Limb (tissue), 2 donors: Measurements from ENCODE around the gene PHETA1.
"Not testable (repeated sequence)": the region's sequence is repeated elsewhere in the genome, so short reads cannot be mapped to it uniquely, and the experiment has no call there.

Experiments used
- DNase-seq, 2 donors: peaks; one replicate each; pipeline ENCODE4 v3.0.0-alpha.2; 2016; ENCODE audit errors: extremely low spot score in 2 of 2

PHETA1 gene

DNA sequence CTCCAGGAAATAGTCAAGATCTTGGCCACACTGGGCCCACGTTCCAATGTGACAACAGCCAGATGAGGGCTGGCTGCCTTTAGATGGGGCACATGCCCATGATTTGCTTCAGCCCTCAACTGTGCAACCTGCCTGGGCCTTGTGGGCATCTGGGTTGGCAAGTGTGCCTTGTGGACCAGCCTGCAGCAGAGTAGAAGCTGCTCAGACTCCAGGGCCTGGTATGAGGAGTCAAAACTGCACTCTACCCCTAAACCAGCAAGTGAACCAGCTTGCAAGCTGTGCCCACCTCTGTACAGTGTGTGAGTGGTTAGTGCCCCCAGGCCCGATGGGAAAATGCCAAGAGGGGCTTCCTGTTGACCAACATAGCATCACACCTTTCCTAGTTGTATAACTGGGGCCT is 17.9 kb downstream of the PHETA1 start:
- DNase-seq, result no peak

DNA sequence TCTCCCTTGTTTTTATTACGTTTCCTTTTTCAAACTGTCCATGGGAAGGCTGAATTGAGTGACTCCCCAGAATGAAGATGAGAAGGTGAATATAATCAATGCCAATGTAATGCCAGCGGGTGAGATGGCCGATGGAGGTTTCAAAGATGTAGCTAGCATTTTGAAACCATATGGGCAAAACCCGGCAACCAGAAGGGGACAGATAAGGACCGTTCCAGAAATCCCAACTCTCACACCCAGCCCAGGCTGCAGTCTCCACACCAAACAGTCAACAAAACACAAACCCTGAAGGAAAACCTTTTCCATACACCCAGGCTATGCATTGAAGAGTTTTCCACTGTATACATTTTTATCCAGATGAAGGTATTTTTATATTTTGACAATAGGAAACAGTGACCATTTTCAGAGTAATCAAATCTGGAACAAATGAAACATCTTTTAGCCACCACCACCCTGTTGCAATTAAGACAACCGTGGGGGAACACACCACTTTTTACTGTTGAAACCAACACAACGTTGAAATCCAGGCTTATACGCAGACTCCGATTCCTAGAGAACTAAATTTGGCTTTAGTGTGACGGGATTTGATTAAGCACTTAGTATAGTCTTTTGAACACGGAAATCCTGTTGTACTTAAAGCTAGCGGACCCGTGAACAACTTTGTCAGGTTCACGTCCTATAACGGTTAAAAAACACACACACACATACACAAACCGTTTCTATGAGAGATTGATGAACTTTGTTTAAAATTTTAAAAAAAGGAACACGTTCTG is 19.0 kb downstream of the PHETA1 start:
- DNase-seq, result no peak

DNA sequence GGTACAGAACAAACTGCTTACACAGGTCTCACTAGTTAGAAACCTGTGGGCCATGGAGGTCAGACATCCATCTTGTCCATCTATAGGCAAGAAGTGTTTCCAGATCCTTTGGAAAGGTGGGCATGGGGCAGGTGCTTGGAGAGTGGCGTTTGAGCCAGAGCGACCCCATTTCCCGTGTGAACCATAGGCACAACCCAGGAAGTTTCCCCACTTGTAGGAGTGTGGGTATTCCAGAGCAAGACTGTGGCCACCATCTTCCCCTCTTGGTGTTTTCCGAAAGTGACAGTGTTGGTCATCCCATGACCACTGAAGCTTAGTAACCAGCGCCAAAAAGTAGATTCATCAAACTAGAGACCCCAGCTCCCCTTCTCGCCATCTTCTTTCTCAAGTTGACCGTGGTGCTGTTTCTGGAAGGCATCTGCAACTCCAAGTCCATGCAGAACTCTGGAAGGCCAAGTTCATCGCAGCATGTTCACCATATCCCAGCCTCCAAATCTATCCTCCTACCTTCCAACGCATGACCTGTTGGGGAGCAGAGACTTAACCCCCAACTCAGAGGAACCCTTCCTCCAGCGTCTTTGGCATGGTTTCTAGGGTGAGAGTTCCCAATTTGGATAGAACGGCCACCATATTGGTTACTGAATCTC is 19.7 kb downstream of the PHETA1 start:
- no peak for DNase-seq

DNA sequence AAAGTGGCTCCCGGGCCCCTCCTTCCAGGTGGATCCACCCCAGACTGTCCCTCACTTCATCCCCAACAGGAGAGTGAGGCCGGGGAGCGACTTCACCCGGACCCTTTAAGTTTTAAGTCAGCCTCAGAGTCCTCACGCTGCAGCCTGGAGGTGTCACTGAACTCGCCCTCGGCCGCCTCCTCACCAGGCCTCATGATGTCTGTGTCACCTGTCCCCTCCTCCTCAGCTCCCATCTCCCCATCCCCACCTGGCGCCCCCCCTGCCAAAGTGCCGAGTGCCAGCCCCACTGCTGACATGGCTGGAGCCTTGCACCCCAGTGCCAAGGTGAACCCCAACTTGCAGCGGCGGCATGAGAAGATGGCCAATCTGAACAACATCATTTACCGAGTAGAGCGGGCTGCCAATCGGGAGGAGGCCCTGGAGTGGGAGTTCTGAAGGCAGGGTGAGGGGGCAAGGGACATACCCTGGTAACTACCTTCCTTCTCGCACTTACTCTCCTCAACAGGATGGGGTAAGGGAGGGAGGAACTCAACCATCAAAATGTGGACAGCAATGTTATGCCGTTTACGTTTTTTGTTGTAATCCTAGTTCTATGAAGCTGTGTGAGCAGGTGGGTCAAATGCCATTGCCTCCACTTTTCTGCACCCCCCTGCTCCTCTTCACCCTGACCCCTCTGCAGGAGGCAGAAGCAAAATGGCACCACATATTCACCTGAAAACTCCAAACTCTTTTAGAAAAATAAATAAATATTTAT is 20.8 kb downstream of the PHETA1 start:
- no peak for DNase-seq

DNA sequence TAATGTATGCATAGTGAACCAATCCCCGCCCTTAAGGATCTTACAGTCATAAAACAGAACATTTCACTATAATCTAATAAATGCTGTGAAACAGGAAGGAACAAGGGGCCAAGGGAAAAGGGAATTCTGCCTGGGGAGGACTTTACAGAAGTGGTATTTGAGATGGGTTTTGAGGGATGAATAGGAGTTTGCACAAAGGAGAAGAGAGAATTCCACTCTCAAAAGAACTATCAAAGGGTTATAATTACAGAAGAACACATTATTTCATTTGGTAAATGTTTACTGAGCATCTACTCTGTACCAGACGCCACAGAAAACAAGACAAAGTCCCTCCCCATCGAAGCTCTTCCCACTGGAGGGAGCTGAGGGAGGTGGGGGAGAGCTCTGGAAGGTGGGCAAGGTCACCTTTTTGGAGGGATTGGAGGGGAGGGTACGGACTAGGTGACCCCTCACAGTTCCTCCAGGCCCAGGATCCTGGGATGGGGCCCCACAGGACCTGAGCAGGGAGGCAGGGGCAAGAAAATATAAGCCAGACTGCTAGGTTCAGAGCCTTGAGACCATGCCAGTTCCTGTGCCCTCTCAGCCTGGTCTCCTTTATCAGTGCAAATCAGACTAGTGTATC is 24.5 kb downstream of the PHETA1 start:
- DNase-seq, result no peak

DNA sequence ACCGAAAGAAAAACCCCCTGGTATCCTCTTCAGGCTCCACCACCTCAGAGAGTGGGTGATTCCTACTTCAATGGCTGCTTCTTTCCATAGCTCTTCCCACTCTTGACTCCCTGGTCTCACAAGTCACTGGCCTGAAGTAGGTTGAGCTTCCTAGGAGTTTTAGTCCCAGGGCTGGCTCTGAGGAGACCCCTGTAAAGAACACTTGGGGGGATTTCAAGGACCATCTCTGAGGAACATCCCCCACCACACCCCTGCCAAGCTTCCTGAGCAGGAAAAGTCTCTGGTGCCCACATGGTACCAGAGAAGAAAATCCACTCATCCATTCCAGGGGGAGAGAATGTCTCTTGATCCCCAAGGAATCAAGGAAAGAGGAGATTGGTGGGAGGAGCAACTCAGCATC is 25.7 kb downstream of the PHETA1 start:
- DNase-seq, result no peak

DNA sequence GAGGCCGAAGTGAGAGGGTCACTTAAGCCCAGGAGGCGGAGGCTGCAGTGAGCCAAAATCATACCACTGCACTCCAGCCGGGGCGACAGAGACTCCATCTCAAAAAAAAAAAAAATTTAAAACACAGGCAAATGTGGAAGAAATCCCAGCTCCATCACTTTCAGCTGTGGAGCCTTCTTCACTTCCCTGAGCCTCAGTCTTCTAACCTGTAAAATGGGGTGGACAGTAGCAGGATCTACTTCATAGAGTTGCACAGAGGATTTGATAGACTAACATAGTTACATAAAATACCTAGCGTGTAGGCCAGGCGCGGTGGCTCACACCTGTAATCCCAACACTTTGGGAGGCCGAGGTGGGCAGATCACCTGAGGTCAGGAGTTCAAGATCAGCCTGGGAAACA is 26.5 kb downstream of the PHETA1 start:
- no peak for DNase-seq

DNA sequence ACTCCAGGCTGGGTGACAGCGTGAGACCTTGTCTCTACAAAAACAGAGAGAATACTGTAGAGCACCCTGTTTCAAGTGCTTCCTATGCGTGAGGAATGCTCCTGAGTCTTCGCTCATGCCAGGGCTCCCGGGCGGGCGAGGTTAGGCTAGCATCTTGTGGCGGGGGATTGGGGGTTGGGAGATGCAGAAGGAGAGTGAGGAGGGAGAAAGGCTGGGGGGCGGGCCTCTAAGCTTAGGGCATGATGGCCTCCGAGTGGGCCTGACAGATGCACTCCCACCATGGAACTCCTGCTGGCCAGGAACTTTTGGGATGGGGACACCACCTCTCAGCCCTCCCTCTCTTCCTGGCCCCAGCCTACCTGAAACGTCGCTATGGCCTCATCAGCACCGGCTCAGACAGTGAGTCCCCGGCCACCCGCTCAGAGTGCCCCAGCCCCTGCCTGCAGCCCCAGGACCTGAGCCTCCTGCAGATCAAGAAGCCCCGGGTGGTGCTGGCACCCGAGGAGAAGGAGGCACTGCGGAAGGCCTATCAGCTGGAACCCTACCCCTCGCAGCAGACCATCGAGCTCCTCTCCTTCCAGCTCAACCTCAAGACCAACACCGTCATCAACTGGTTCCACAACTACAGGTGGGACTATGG is 27.3 kb downstream of the PHETA1 start:
- DNase-seq, result no peak

DNA sequence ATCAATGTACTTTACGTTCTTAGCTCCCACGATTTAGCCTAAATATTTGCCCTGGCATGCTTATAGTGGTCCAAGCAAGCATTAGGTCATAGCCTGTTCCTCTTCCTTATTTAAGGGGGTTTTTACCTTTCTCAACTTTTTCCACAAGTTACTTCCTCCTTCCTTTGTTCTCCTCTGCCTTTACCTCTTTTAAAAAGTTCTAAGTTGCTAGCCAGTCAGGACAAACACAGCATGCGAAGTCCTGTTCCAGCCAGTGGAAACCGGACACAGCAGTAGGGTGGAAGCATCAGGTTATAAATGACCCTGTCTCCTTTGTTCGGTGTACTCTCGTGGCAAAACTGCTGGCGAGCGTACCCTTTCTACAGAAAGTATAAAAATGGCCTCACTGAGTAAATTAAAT is 28.2 kb downstream of the PHETA1 start:
- DNase-seq, result not testable (repeated sequence)

DNA sequence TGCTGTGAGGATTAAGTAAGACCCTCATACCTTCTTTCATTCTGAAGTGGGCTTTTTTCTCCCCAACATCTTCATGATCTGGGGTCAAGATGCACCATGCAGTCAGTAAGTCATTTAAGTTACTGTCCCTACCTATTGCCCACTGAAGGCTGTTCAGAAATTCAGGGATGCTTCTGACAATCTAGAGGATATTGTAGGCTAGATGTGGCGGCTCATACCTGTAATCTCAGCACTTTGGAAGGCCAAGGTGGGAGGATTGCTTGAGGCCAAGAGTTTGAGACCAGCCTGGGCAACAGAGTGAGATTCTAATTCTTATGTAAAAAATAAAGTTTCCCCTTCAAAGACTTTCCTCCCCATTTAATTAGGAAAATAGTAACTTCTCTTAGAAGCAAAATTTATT is 28.7 kb downstream of the PHETA1 start:
- DNase-seq, result no peak

DNA sequence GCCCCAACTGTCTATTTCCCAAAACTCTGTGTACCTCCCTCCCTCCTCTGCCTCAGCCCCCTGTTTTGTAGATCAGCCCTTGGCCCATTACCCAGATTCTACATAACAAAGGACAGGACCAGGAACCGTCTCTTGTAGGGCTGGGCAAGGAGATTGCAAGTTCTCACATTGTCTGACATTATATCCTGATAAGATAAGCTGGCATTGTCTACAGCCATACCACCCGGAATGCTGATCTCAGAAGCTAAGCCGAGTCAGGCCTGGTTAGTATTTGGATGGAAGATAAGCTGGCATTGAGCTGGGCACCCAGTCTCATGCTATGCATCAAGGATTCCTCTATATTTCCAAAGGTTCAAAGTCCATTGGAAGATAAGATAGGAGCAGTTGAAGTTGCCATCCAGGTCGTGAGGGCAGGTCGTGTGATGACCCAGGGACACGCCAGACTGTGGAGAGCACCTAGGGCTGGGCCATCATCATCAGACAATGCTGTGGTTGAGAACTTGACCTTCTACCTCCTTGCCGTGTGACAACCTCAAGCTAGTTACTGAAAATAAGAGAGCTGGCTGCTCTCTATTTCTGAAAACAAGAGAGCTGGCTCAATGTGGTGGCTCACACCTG is 29.5 kb downstream of the PHETA1 start:
- DNase-seq, result no peak

DNA sequence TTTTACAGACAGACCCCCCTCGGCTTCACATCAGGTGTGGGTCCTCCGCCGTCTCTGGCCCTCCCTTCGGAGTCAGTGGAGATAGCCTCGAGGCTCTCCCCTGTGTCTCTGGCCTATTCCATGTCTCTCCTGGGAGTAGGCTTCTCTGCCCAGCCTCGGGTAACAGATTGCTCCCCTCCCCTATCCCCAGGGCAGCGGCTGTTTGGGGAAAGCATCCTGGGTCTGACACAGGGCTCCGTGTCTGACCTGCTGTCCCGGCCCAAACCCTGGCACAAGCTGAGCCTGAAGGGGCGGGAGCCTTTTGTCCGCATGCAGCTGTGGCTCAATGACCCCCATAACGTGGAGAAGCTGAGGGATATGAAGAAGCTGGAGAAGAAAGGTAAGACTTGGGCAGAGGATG is 30.8 kb downstream of the PHETA1 start:
- no peak for DNase-seq

DNA sequence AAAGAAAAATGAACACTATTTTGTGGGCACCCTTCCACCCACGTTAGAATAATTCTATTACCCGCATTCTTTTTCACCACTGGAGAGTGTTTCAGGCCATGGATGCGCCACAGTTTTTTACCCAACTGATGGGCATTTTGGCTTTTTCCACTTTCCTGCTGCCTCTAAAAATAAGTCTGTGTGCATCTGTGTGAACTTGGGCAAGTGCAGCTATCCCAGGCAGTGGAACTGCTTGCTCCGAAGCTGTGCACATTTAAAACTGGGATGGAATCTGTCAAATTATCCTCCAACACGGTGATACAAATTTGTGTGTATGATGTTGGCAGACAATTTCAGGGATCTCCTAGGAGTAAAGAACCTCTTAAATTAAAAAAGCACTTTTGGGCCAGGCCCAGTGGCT is 31.5 kb downstream of the PHETA1 start:
- no peak for DNase-seq

DNA sequence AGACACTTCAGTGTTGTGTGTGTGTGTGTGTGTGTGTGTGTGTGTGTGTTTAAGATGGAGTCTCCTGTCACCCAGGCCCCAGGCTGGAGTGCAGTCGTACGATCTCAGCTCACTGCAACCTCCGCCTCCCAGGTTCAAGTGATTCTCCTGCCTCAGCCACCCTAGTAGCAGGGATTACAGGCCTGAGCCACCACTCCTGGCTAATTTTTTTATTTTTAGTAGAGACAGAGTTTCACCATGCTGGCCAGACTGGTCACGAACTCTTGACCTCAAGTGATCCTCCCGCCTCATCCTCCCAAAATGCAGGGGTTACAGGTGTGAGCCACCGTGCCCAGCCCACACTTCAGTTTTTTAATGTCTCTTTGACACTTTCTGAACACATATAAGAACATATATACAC is 32.5 kb downstream of the PHETA1 start:
- DNase-seq, result not testable (repeated sequence)

DNA sequence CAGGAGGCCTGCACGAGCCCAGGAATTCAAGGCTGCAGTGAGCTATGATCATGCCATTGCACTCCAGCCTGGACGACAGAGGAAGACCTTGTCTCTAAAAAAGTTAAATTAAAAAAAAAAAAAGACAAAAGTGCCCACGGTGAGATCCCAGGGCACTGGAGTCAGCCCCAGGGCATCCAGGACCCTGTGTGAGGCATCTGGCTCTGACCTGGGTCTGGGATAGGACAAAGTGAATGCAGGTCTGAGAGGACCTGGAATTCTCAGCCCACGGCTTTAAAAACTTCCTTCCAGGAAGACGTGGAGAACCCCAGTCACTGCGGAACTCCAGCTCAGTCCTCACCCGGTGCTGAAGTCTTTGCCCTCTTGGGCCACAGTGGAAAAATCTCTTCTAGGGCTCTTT is 33.1 kb downstream of the PHETA1 start:
- no peak for DNase-seq

DNA sequence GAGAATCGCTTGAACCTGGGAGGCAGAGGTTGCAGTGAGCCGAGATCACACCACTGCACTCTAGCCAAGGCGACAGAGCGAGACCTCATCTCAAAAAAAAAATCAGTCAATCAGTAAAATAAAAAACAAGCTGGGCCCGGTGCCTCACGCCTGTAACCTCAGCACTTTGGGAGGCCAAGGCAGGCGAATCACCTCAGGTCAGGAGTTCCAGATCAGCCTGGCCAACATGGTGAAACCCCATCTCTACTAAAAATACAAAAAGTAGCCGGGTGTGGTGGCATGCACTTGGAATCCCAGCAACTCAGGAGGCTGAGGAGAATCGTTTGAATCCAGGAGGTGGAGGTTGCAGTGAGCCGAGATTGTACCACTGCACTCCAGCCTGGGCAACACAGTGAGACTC is 33.6 kb downstream of the PHETA1 start:
- not testable (repeated sequence) for DNase-seq

DNA sequence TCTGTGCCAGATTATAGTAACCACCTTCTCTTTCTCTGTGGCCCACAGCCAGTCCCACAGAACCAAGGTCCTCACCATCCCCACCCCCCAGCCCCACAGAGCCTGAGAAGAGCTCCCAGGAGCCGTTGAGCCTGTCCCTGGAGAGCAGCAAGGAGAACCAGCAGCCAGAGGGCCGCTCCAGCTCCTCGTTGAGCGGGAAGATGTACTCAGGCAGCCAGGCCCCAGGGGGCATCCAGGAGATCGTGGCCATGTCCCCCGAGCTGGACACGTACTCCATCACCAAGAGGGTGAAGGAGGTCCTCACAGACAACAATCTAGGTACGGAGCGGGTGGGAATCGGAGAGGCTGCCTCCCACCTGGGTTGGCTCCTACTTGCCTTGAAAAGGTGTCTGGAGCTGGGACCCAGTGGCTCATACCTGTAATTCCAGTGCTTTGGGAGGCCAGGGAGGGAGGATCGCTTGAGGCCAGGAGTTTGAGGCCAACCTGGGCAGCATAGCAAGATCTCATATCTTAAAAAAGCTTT is 34.4 kb downstream of the PHETA1 start:
- no peak for DNase-seq

DNA sequence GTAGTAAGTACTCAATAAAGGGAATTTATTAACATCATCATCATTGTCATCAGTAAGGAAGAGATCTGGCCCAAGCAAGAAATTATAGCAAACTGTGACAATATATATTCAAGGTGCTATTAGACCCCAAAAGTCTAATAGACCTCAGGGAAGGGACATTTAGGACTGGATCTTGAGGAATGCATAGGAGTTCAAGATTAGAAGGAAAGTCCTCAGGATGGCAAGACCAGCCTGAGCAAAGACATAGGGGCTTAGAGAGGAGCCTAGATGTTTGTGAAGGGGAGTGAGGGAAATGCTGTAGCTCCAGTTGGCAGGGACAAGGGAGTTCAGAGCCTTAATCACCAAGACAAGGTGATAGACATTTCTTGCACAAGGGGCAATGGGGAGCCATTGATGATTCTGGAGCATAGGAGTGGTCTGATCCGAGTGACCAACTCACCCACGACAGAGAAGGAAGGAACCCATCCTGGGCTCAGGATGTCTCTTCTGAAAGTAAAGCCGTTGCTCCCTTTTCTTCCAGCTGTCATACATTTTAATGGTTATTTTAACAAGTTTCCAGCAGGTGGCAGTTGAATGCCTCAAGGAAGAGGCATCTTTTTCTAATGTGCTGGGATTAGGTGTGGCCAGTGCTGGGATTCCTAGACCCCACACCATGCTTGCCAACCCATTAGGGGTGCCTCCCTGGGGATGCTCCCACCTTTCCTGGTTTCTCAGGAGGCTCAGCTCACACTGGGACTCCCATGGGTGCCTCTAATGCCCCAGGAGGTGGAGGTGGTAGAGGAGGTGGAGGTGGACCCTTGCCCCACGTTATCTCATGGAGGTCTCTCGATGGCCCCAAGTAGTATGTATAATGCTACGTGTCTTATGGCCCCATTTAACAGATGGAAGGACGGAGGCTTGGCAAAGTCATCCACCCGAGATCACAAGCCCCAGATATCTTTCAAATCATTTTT is 37.8 kb downstream of the PHETA1 start:
- DNase-seq, result peak in 1 of 2 donors; percentile 13

DNA sequence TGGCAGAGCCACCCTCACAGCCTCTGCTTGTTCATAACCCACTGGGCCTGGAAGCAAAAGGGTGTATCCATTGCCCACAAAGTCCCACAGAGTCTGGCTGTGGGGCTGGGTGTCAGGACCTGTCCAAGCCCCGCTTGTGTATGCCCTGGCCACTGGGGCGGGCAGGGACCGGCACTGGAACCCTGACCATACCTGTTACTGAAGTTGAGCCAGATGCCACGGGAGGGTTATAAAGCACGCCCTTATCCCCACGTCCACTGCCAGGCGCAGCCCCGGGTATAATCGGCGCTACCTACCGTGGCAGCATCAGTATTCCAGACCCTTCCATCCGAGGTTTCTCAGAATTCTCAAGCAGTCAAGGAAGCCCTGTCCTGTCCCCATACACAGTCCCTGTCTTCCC is 40.8 kb downstream of the PHETA1 start:
- no peak for DNase-seq

DNA sequence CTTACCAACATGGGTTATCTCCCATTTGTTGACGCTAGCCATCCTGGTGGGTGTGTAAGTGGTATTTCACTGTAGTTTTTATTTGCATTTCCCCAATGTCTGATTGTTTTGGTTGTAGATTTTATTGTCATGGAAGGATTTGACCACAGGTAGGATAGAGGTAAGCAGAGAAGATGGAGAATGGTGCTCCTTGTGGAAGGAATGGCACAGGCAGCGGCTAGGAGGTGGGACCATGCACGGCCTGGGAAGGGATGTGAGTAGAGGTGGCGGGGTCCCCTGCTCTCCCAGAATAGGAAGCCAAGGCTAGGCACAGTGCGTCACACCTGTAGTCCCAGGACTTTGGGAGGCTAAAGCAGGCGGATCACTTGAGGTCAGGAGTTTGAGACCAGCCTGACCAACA is 41.4 kb downstream of the PHETA1 start:
- DNase-seq, result no peak
